Cardiac muscle cell (in vitro differentiated cells and primary cell): Measurements from ENCODE around the gene WDR38. TPM values are rescaled to one million over a fixed set of nuclear protein-coding genes. Genes with fewer than 3 reads are reported as not detected.

Experiments used
- DNase-seq, 2 donors: peaks; one replicate each; pipeline versions ENCODE4 v3.0.0 to v3.0.0-alpha.2; 2010 to 2017; ENCODE audit warnings: low read depth in 1 of 2, low spot score in 1 of 2
- H3K27ac ChIP-seq: fragments of 200-600 bp; sonication (generic); 2 replicates; pipeline ENCODE4 v1.5.1; 2016
- H3K27me3 ChIP-seq: fragments of 200-600 bp; sonication (generic); 2 replicates; pipeline ENCODE4 v1.6.0; 2016; ENCODE audit warnings: control low read depth
- H3K36me3 ChIP-seq: fragments of 200-600 bp; sonication (generic); 2 replicates; pipeline ENCODE4 v1.5.1; 2016; ENCODE audit warnings: control low read depth
- H3K4me1 ChIP-seq: fragments of 200-600 bp; sonication (generic); 2 replicates; pipeline ENCODE4 v1.8.1; 2017; ENCODE audit warnings: low read depth, mild to moderate bottlenecking, mixed run types
- H3K4me3 ChIP-seq: fragments of 200-600 bp; sonication (generic); 2 replicates; pipeline ENCODE4 v1.5.1; 2016; ENCODE audit warnings: mild to moderate bottlenecking
- H3K9me3 ChIP-seq: fragments of 200-600 bp; sonication (generic); 2 replicates; pipeline ENCODE4 v1.5.1; 2017; ENCODE audit warnings: low read depth, mild to moderate bottlenecking, control low read depth
- CTCF ChIP-seq: IDR thresholded peaks from 2 replicates; pipeline ENCODE4 v1.5.1; 2012; ENCODE audit warnings: low read depth, mild to moderate bottlenecking, low read length
- polyA plus RNA-seq: library from polyadenylated mRNA; unstranded; fragments of >200 nt; fragmentation: Nextera tagmentation; extraction: Ambion mirVana; gene quantifications from 2 replicates; pipeline ENCODE4 v1.2.1, GENCODE V29; 2016
- total RNA-seq: library from RNA; depleted of rRNA; stranded (reverse); fragments of >200 nt; gene quantifications from 2 replicates; pipeline ENCODE4 v1.2.3, GENCODE V29; 2016

Gene WDR38
- total and polyA plus RNA-seq, 2 experiments from 2014 or later = not detected

GRCh38 chr9:124859803-124860581 is 6.7 kb downstream of the WDR38 start:
- no peak for TF ChIP-seq CTCF
- Histone ChIP-seq H3K27ac (peak overlapping the region; percentile 49), H3K27me3 (no peaks in the 10 kb centered on the region), H3K36me3 (peaks cover 27% of the 10 kb centered on the region), H3K9me3 (no peaks in the 10 kb centered on the region), H3K4me3 (peak overlapping the region; percentile 74), H3K4me1 (peaks cover 6% of the 10 kb centered on the region)
- DNase-seq = no peak

- peaks cover 6% of the 10 kb centered on the region for H3K4me1 ChIP-seq
- peak overlapping the region; percentile 97 for H3K27ac ChIP-seq
- DNase-seq = no peak
These were observed 7.5 kb downstream of the WDR38 start for GRCh38 chr9:124860582-124861341.

GRCh38 chr9:124861342-124862229 is 8.3 kb downstream of the WDR38 start, which contains the start of the genes ARPC5L and RPL35:
Gene ARPC5L (plus strand): TSS chr9:124862130. CDS start chr9:124869291, 7,161 bp downstream.
Gene RPL35 (minus strand): TSS chr9:124861957. CDS start chr9:124861912, 45 bp downstream.
- H3K36me3 ChIP-seq = peaks cover 27% of the 10 kb centered on the region
- peak; percentile 97 to 98 for DNase-seq
- H3K27me3 ChIP-seq = no peaks in the 10 kb centered on the region
- no peaks in the 10 kb centered on the region for H3K9me3 ChIP-seq
- H3K27ac ChIP-seq = peak within 1 kb of the TSS; percentile 97
- H3K4me3 ChIP-seq = peak within 1 kb of the TSS; percentile 74
- H3K4me1 ChIP-seq = peaks cover 6% of the 10 kb centered on the region
- peak; percentile 27 for TF ChIP-seq CTCF

More at GRCh38 chr9:124860582-124861341, 7.5 kb downstream of the WDR38 start:
- Histone ChIP-seq H3K9me3 (no peaks in the 10 kb centered on the region), H3K36me3 (peaks cover 27% of the 10 kb centered on the region), H3K4me3 (peak overlapping the region; percentile 74), H3K27me3 (no peaks in the 10 kb centered on the region)
- no peak for TF ChIP-seq CTCF

GRCh38 chr9:124863371-124863871 is 10.2 kb downstream of the WDR38 start:
- DNase-seq = no peak
- H3K4me1 ChIP-seq = peaks cover 11% of the 10 kb centered on the region
- TF ChIP-seq CTCF = no peak
- H3K27ac ChIP-seq = peak overlapping the region; percentile 56
- no peaks in the 10 kb centered on the region for H3K27me3 ChIP-seq
- no peaks in the 10 kb centered on the region for H3K9me3 ChIP-seq
- peaks cover 19% of the 10 kb centered on the region for H3K36me3 ChIP-seq
- H3K4me3 ChIP-seq = no peak overlapping the region
